Coronary artery (tissue), 2 donors: ENCODE results near the gene MXRA7.
A peak's percentile ranks its signal among the peaks of the same experiment; 100 is the strongest.

ENCODE experiments used
- DNase-seq: peaks from one replicate; pipeline ENCODE4 v3.0.0-alpha.2; 2017; ENCODE audit warnings: low spot score
- H3K27ac ChIP-seq, 2 donors: fragments of 200-600 bp; sonication (generic); one replicate each; pipeline ENCODE4 v1.5.1; 2016 to 2019
- H3K4me3 ChIP-seq: fragments of 200-600 bp; sonication (generic); 2 replicates; pipeline ENCODE4 v1.5.1; 2016; ENCODE audit warnings: mild to moderate bottlenecking, moderate library complexity
- TF ChIP-seq, protein P1 (sequence below): fragments of 200-600 bp; sonication (generic); IDR thresholded peaks from one replicate; pipeline ENCODE4 v1.5.1; 2019; ENCODE audit warnings: antibody characterized with exemption

Gene MXRA7

DNA sequence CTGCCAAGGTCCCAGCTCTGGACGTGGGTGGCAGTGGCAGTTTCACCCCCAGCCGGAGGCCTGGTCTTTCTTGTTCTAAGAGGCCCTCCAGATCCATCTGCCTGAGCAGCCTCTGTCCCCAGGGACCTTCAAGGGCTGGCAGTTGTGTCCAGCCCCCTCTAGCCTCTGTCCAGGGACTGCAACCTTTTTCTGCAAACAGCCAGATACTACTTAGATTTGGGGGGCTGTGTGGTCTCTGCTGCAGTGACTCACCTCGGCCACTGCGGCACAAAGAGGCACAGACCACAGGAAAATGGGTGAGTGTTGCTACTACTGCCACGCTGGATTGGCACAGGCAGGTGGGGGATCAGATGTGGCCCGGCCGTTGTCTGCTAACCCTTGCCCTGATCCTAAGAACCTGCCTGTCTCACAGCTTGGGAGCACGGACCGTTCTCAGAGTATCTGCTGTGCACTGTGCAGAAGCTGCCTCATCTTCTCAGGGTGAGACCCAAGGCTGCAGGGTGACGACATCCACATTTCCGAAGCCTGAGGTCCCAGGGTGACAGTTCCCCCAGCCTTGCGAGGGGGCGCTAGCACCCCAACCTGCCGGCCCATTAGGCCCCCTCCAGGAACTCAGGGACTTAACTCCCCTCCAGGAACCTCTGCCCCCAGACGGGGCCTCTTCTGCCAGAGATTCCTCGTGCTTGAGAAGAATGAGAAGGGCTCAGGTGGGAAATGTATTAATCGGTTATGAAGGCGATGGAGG, 27.6 kb downstream of the MXRA7 start:
- DNase-seq: no peak
- H3K27ac ChIP-seq: peak overlapping the region in 1 of 2 donors; percentile 75
- no peak overlapping the region for H3K4me3 ChIP-seq
- TF ChIP-seq, protein P1, sequence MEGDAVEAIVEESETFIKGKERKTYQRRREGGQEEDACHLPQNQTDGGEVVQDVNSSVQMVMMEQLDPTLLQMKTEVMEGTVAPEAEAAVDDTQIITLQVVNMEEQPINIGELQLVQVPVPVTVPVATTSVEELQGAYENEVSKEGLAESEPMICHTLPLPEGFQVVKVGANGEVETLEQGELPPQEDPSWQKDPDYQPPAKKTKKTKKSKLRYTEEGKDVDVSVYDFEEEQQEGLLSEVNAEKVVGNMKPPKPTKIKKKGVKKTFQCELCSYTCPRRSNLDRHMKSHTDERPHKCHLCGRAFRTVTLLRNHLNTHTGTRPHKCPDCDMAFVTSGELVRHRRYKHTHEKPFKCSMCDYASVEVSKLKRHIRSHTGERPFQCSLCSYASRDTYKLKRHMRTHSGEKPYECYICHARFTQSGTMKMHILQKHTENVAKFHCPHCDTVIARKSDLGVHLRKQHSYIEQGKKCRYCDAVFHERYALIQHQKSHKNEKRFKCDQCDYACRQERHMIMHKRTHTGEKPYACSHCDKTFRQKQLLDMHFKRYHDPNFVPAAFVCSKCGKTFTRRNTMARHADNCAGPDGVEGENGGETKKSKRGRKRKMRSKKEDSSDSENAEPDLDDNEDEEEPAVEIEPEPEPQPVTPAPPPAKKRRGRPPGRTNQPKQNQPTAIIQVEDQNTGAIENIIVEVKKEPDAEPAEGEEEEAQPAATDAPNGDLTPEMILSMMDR: no peak

DNA sequence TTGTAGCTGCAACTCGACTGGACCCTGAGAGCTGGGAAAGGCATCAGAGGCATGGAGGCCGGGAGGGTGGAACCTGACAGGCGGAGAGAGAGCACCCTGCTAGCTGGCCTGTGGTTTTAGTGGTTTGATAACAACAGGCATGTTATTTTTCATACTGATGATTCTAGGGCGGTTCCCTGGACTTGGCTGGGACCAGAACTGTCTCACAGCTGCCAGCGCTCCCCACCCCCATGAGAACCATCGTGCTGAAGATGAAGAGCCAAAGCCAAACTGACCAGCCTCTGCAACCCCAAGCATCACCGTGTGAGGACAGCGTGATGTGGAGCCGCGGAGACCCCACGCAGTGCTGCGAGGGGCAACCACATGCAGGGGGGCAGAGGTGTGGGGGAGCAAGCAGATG, 28.5 kb downstream of the MXRA7 start:
- H3K27ac ChIP-seq: peak overlapping the region in 1 of 2 donors; percentile 75
- no peak for DNase-seq
- H3K4me3 ChIP-seq: no peak overlapping the region
- TF ChIP-seq, protein P1: no peak

DNA sequence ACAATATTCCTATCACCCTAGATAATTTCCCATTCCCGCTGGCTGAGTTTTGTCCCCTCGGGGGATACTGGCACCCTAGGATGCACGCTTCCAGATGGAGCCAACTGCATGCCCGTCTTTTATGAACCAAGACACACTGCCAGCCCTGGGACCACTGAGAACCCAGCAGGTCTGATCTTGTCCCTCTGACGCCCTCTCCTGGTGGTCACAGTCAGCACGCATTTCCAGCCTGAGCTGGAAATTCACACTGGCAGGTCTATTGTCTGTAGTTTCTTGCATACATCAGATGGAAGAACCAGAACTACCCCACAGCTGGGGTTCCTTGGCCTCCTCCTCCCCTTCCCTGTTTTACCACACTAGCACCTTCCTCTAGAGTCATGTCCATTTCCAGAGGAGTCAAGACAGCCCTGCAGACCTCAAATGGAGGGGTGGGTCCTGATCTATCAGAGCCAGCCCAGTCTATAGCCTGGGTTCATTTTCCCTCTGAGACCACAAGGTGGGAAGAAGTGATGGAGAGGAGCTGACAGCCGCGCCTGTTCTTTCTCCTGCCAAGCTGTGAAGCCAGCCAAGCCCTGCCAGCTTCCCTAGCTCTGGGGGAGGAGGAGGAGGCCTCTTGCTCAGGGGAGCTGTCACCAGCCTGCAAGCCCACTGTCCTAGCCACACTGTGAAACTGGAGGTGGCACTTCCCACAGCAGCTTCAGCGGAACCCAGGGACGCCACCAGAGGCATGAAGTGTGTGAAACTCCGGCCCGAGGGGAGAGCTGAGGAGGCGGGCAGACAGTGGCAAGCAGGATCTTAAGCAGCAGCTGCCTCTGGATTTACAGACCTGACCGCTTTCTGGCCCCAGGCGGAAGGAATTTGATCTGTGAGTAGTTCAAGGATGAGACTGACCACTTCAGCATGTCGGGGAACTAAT, 29.3 kb downstream of the MXRA7 start:
- TF ChIP-seq, protein P1: peak; percentile 50
- Histone ChIP-seq H3K27ac (peak overlapping the region in 1 of 2 donors; percentile 75), H3K4me3 (no peak overlapping the region)
- DNase-seq: no peak

DNA sequence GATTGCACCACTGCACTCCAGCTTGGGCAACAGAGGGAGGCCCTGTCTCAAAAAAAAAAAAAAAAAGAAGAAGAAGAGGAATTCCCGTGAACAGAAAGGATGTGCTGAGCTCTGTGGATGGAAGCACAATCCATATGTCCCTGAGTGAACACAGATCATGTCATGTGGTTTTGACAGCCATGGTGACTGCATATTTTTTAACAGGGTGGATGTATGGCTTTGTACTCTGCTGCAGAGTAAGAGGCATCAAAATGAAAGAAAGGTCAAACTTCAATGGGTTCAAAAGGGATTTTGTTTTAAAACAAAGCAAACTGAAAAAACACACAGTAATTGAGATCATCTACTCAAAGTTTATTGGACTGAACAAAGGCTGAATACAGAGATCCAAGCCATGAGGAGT, 31.5 kb downstream of the MXRA7 start:
- no peak for DNase-seq
- Histone ChIP-seq H3K4me3 (no peak overlapping the region), H3K27ac (no peak overlapping the region)
- TF ChIP-seq, protein P1: no peak

DNA sequence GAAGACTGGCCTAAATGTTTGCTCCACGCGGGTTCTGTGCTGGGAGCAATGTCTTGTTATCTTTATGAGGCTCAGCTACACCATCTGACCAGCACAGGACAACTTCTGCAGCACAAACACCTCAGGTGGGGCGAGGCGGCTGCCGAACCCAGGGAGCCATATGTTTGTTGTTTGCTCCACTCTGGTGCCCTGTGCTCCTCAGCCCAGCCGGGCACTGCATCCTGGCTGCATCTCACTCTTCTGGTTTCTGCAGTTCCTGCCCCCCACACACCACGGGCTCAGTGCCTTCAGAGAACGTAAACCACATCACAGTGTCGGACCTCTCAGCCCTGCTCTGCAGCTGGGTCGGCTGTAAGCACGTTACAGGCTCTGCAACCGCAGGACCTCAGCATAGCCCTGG, 32.4 kb downstream of the MXRA7 start:
- DNase-seq: no peak
- Histone ChIP-seq H3K4me3 (no peak overlapping the region), H3K27ac (no peak overlapping the region)
- TF ChIP-seq, protein P1: no peak

DNA sequence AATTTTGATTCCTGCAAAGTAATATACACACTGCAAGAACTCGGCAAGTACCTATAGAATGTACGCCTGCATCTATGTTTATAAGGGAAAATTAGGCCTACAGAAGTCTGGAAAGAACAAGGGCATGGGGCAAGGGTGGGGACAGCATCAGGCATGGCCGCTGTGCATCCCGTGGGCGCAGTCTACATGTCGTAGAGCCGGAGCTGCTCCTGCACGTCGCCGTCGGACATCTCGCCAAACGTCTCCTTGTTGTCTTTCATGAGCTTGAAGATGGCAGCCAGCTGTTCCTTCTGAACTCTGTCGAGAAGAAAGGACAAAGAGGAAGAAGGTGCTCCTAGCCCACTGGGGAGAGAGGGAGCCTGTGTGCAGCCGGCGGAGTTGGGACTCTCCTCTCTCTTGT, 33.4 kb downstream of the MXRA7 start:
- H3K4me3 ChIP-seq: no peak overlapping the region
- no peak for DNase-seq
- TF ChIP-seq, protein P1: no peak
- H3K27ac ChIP-seq: no peak overlapping the region
